ENCODE measurements around the gene C1QL3.

Gene C1QL3

DNA sequence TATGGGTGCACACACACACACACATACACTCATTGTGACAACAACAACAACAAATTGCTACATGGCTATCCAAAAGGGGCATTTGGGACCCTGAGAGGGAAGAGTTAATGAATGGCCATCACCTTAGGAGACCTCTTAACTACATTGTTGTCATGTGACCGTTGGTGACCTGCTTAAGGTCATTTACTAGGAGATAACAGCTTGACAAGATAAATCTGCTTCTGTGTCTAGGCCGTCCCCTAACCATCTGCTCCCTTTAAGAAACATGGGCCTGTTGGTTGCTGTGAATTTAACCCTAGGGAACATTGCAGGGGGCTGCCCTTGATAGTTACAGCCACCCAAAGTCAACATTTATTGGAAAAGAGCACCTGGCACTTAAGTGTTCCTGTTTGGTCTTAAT, 29.7 kb downstream of the C1QL3 start:
- TF ChIP-seq EZH2phosphoT487 (IDR thresholded peaks at IDR 0.05; ENCODE audit: low read length) (no peak), EZH2 (optimal IDR thresholded peaks at IDR 0.05; ENCODE audit: low read depth, low read length) (no peak)
- TF ChIP-seq, protein P1, sequence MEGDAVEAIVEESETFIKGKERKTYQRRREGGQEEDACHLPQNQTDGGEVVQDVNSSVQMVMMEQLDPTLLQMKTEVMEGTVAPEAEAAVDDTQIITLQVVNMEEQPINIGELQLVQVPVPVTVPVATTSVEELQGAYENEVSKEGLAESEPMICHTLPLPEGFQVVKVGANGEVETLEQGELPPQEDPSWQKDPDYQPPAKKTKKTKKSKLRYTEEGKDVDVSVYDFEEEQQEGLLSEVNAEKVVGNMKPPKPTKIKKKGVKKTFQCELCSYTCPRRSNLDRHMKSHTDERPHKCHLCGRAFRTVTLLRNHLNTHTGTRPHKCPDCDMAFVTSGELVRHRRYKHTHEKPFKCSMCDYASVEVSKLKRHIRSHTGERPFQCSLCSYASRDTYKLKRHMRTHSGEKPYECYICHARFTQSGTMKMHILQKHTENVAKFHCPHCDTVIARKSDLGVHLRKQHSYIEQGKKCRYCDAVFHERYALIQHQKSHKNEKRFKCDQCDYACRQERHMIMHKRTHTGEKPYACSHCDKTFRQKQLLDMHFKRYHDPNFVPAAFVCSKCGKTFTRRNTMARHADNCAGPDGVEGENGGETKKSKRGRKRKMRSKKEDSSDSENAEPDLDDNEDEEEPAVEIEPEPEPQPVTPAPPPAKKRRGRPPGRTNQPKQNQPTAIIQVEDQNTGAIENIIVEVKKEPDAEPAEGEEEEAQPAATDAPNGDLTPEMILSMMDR (IDR thresholded peaks at IDR 0.05; ENCODE audit: low read length) = no peak
- Histone ChIP-seq H3K9ac (ENCODE audit: low read length) (no peak overlapping the region), H3K4me1 (ENCODE audit: low read length) (no peaks in the 10 kb centered on the region), H3K79me2 (ENCODE audit: low read length) (no peaks in the 10 kb centered on the region), H3K4me3 (ENCODE audit: low read length) (no peak overlapping the region), H3K4me2 (ENCODE audit: low read depth, low read length) (no peak overlapping the region), H3K9me2 (replicated peaks; ENCODE audit: insufficient read depth, low read length) (no peaks in the 10 kb centered on the region), H3K27ac (ENCODE audit: low read length) (no peak overlapping the region), H3K27me3 (replicated peaks; ENCODE audit: insufficient read depth, low read length) (no peaks in the 10 kb centered on the region), H2AFZ (ENCODE audit: low read length) (no peak overlapping the region), H3K9me3 (replicated peaks; ENCODE audit: insufficient read depth, low read length) (no peaks in the 10 kb centered on the region), H3K36me3 (replicated peaks; ENCODE audit: insufficient read depth, low read length) (no peaks in the 10 kb centered on the region), H4K20me1 (ENCODE audit: insufficient read depth, low read length) (no peaks in the 10 kb centered on the region), H3F3A (ENCODE audit: insufficient read depth, low read length) (no peaks in the 10 kb centered on the region)
- no peak for DNase-seq

DNA sequence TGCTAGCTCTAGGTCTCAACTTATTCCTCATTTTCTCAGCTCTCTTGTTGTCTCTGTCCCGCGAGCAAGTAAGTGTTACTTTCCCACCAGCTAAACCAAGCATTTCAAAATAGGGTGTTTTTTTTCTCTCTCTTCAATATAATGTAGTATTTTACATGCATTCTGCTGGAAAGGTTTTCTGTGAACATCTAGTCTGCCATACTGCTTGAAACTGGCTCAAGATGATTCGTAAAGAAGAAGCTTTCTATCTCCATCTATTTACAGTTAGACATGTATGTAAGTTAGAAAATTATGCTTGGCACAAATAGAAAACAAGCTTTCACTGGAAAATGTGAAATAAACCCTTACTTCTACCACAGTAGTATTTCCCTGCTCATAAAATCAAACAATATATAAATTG, 31.2 kb downstream of the C1QL3 start:
- H3K4me3 ChIP-seq (ENCODE audit: low read length) = no peak overlapping the region
- H3K27me3 ChIP-seq (replicated peaks; ENCODE audit: insufficient read depth, low read length) = no peaks in the 10 kb centered on the region
- H3K79me2 ChIP-seq (ENCODE audit: low read length) = no peaks in the 10 kb centered on the region
- no peaks in the 10 kb centered on the region for H3K4me1 ChIP-seq (ENCODE audit: low read length)
- H3K9me3 ChIP-seq (replicated peaks; ENCODE audit: insufficient read depth, low read length) = no peaks in the 10 kb centered on the region
- H3K9me2 ChIP-seq (replicated peaks; ENCODE audit: insufficient read depth, low read length) = no peaks in the 10 kb centered on the region
- H2AFZ ChIP-seq (ENCODE audit: low read length) = no peak overlapping the region
- no peaks in the 10 kb centered on the region for H3F3A ChIP-seq (ENCODE audit: insufficient read depth, low read length)
- no peak for TF ChIP-seq EZH2 (optimal IDR thresholded peaks at IDR 0.05; ENCODE audit: low read depth, low read length)
- no peak for TF ChIP-seq EZH2phosphoT487 (IDR thresholded peaks at IDR 0.05; ENCODE audit: low read length)
- TF ChIP-seq, protein P1 (IDR thresholded peaks at IDR 0.05; ENCODE audit: low read length) = no peak
- H3K36me3 ChIP-seq (replicated peaks; ENCODE audit: insufficient read depth, low read length) = no peaks in the 10 kb centered on the region
- H4K20me1 ChIP-seq (ENCODE audit: insufficient read depth, low read length) = no peaks in the 10 kb centered on the region
- no peak overlapping the region for H3K9ac ChIP-seq (ENCODE audit: low read length)
- H3K27ac ChIP-seq (ENCODE audit: low read length) = no peak overlapping the region
- no peak for DNase-seq
- no peak overlapping the region for H3K4me2 ChIP-seq (ENCODE audit: low read depth, low read length)

DNA sequence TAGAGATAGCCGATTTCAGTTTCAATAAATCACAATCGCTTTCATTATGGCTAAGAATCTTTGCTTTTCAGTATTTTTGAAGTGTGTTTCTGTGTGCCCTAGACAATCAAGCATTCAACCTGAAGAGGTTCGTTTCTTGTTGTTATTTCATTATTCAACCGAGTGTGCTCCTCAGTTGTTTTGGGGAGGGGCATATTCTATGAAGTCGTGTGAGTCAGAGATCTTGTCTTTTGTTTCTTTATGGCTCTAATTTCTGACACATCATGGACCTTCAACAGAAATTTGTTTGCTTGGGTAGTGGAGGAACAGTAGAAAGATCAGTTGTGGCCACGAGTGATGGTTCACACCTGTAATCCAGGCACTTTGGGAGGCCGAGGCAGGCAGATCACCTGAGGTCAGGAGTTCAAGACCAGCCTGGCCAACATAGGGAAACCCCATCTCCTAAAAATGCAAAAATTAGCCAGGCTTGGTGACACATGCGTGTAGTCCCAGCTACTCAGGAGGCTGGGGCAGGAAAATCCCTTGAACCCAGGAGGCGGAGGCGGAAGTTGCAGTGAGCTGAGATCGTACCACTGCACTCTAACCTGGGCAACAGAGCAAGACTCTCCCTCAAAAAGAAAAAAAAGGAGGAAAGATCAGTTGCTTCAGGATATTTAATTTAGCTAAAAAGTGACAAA, 38.3 kb downstream of the C1QL3 start:
- H3K36me3 ChIP-seq (replicated peaks; ENCODE audit: insufficient read depth, low read length) = no peaks in the 10 kb centered on the region
- H3K4me3 ChIP-seq (ENCODE audit: low read length) = no peak overlapping the region
- DNase-seq = no peak
- H3K4me2 ChIP-seq (ENCODE audit: low read depth, low read length) = no peak overlapping the region
- no peaks in the 10 kb centered on the region for H3F3A ChIP-seq (ENCODE audit: insufficient read depth, low read length)
- H3K9me2 ChIP-seq (replicated peaks; ENCODE audit: insufficient read depth, low read length) = no peaks in the 10 kb centered on the region
- no peaks in the 10 kb centered on the region for H3K4me1 ChIP-seq (ENCODE audit: low read length)
- no peaks in the 10 kb centered on the region for H3K79me2 ChIP-seq (ENCODE audit: low read length)
- no peak overlapping the region for H3K27ac ChIP-seq (ENCODE audit: low read length)
- H2AFZ ChIP-seq (ENCODE audit: low read length) = no peak overlapping the region
- no peaks in the 10 kb centered on the region for H4K20me1 ChIP-seq (ENCODE audit: insufficient read depth, low read length)
- no peak overlapping the region for H3K9ac ChIP-seq (ENCODE audit: low read length)
- no peaks in the 10 kb centered on the region for H3K27me3 ChIP-seq (replicated peaks; ENCODE audit: insufficient read depth, low read length)
- no peaks in the 10 kb centered on the region for H3K9me3 ChIP-seq (replicated peaks; ENCODE audit: insufficient read depth, low read length)
- TF ChIP-seq EZH2phosphoT487 (IDR thresholded peaks at IDR 0.05; ENCODE audit: low read length) = no peak
- TF ChIP-seq, protein P1 (IDR thresholded peaks at IDR 0.05; ENCODE audit: low read length) = no peak
- TF ChIP-seq EZH2 (optimal IDR thresholded peaks at IDR 0.05; ENCODE audit: low read depth, low read length) = no peak
